Fibroblast of pulmonary artery (primary cell): ENCODE measurements around the gene BOLA2B.

Source experiments
- DNase-seq: peaks from one replicate; pipeline ENCODE4 v3.0.0-alpha.2; 2010; ENCODE audit warnings: low read depth
- H3K4me3 ChIP-seq: replicated peaks from 2 replicates; pipeline ENCODE4 v1.5.1; 2011; ENCODE audit warnings: low read depth, mild to moderate bottlenecking, control low read depth, low read length, moderate library complexity
- TF ChIP-seq, protein P1 (sequence below): IDR thresholded peaks from 2 replicates; pipeline ENCODE4 v1.5.1; 2011; ENCODE audit warnings: mild to moderate bottlenecking, control low read depth, low read length, inconsistent platforms; ENCODE audit errors: missing control alignments

Gene BOLA2B

DNA sequence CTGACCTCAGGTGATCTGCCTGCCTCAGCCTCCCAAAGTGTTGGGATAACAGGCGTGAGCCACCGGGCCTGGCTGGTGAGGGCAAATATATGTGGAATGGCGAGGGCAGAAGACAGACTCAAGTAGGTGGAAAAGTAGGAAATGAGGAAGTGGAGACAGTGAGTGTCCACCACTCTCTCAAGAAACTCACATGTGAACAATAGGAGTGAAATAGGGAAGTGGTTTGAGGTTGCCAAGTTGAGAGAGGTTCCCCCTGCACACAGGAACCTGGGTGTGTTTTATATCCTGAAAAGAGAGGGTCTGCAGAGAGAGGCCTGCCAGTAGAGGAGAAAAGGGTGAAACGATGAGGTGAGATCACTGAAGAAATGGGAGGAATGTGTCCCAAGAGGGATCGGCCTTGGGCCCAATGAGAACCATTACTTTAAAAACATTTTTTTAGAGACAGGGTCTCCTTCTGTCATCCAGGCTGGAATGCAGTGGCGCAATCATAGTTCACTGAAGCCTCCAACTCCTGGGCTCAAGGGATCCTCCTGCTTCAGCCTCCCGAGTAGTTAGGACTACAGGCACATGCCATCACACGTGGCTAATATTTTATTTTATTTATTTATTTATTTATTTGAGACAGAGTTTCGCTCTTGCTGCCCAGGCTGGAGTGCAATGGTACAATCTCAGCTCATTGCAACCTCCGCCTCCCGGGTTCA lies 27.1 kb downstream of the BOLA2B start:
- H3K4me3 ChIP-seq: no peak overlapping the region
- TF ChIP-seq, protein P1, sequence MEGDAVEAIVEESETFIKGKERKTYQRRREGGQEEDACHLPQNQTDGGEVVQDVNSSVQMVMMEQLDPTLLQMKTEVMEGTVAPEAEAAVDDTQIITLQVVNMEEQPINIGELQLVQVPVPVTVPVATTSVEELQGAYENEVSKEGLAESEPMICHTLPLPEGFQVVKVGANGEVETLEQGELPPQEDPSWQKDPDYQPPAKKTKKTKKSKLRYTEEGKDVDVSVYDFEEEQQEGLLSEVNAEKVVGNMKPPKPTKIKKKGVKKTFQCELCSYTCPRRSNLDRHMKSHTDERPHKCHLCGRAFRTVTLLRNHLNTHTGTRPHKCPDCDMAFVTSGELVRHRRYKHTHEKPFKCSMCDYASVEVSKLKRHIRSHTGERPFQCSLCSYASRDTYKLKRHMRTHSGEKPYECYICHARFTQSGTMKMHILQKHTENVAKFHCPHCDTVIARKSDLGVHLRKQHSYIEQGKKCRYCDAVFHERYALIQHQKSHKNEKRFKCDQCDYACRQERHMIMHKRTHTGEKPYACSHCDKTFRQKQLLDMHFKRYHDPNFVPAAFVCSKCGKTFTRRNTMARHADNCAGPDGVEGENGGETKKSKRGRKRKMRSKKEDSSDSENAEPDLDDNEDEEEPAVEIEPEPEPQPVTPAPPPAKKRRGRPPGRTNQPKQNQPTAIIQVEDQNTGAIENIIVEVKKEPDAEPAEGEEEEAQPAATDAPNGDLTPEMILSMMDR: no peak
- no peak for DNase-seq

GRCh38 chr16:30163538-30163937 lies 29.9 kb downstream of the BOLA2B start:
- no peak overlapping the region for H3K4me3 ChIP-seq
- TF ChIP-seq, protein P1: no peak
- DNase-seq: no peak

DNA sequence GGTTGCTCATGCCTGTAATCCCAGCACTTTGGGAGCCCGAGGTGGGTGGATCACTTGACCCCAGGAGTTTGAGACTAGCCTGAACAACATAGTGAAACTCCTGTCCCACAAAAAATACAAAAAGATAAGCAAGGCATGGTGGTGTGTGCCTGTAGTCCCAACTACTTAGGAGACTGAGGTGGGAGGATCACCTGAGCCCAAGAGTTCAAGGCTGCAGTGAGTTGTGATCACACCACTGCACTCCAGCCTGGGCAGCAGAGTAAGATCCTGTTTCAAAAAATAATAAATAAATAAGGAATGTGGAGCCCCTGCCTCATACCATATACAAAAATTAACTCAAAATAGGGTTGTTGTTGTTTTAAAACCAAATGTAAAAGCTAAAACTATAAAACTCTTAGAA lies 36.3 kb downstream of the BOLA2B start:
- no peak for DNase-seq
- no peak overlapping the region for H3K4me3 ChIP-seq
- TF ChIP-seq, protein P1: no peak

DNA sequence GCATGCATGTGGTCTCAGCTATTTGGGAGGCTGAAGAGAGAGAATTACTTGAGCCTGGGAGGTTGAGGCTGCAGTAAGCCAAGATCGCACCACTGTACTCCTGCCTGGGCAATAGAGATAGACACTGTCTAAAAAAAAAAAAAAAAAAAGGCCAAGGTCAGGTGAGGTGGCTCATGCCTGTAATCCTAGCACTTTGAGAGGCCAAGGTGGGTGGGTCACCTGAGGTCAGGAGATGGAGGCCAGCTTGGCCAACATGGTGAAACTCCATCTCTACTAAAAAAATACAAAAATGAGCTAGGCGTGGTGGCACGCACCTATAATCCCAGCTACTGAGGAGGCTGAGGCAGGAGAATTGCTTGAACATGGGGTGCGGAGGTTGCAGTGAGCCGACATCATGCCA lies 38.3 kb downstream of the BOLA2B start:
- H3K4me3 ChIP-seq: no peak overlapping the region
- DNase-seq: no peak
- TF ChIP-seq, protein P1: no peak

GRCh38 chr16:30152517-30152916 lies 40.9 kb downstream of the BOLA2B start:
- TF ChIP-seq, protein P1: no peak
- H3K4me3 ChIP-seq: no peak overlapping the region
- no peak for DNase-seq

GRCh38 chr16:30151091-30151490 lies 42.4 kb downstream of the BOLA2B start:
- no peak for DNase-seq
- TF ChIP-seq, protein P1: no peak
- H3K4me3 ChIP-seq: no peak overlapping the region
